ENCODE results near the gene ENO2.
A peak's percentile ranks its signal among the peaks of the same experiment; 100 is the strongest.

- TF ChIP-seq POLR2A (IDR thresholded peaks at IDR 0.05; ENCODE audit: low read depth, low read length) (peak; percentile 97), POLR2AphosphoS5 (IDR thresholded peaks at IDR 0.05; ENCODE audit: low read depth, low read length) (peak; percentile 99)
Measured at GRCh38 chr12:6953442-6954315, 39.3 kb downstream of the ENO2 start.
